HCT116 (cell line): ENCODE data around the gene LRP4. TPM values are rescaled to one million over a fixed set of nuclear protein-coding genes. Genes with fewer than 3 reads are reported as not detected.

Source experiments
- total RNA-seq: library from RNA; stranded (reverse); gene quantifications from one replicate; pipeline ENCODE4 v1.2.1, GENCODE V29; 2021; ENCODE audit not compliant: unreplicated experiment

Gene LRP4
- total RNA-seq, 1 experiment from 2014 or later = 7.4 TPM

Other genes with a start within 250 kb of the LRP4 start
- 36.9 TPM for gene ARHGAP1, start 217.9 kb downstream of the LRP4 start, total RNA-seq
- 14.4 TPM for gene ZNF408, start 217.5 kb downstream of the LRP4 start, total RNA-seq
- gene F2, start 199.3 kb downstream of the LRP4 start, total RNA-seq = 0.47 TPM
- 166 TPM for gene CKAP5, start 72.3 kb downstream of the LRP4 start, total RNA-seq
- 24.7 TPM for gene CSTPP1, start 18.2 kb upstream of the LRP4 start, total RNA-seq